ENCODE measurements around the gene DPP6.

Gene DPP6

GRCh38 chr7:154424350-154424749, 372.2 kb downstream of the DPP6 start:
- no peak for DNase-seq

DNA sequence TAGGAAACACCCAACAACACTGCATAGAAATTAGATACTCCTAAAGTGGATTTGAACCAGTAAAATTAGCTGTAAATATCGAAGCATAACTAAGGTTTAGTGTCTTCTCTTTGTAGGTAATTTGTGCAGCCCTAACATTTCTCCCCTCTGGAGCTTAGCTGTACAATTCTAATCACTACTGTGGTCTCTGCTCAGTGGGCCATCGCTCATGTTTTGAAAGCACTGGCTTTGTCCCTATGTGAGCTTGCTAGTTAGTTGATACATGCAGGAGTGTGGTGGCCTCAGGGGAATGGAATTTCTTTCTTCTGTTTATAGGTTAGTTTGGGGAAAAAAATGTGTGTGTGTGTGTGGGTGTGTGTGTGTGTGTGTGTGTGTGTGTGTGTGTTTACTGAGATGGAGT, 373.1 kb downstream of the DPP6 start:
- DNase-seq, result no peak

DNA sequence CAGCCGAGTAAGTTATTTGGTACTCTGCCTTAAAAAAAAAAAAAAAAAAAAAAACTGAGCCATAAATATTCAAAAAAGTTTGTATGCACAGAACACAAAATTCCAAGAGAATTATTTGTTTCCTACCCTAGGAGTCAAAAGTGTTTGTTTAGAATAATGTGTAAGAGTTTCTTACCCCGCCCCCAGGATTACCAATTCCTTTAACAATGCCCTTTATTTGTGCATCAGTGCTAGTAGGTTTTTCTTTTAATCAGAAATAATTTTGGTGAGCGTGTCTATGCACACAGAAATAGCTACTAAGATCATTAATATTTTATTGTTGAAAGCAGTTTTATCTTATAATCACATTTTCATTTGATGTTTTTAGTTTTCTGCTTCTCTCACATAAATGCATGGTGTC, 374.6 kb downstream of the DPP6 start:
- no peak for DNase-seq

- no peak for DNase-seq
Measured at GRCh38 chr7:154427533-154427932, 375.3 kb downstream of the DPP6 start.

- DNase-seq, result no peak
Measured at GRCh38 chr7:154429666-154430404, 377.6 kb downstream of the DPP6 start.

- no peak for DNase-seq
Measured at GRCh38 chr7:154430640-154431039, 378.4 kb downstream of the DPP6 start.

GRCh38 chr7:154431045-154431444, 378.8 kb downstream of the DPP6 start:
- no peak for DNase-seq

- no peak for DNase-seq
Measured at GRCh38 chr7:154433632-154434598, 381.7 kb downstream of the DPP6 start.

- no peak for DNase-seq
Measured at GRCh38 chr7:154436560-154436959, 384.4 kb downstream of the DPP6 start.

GRCh38 chr7:154437234-154437633, 385.0 kb downstream of the DPP6 start:
- no peak for DNase-seq

DNA sequence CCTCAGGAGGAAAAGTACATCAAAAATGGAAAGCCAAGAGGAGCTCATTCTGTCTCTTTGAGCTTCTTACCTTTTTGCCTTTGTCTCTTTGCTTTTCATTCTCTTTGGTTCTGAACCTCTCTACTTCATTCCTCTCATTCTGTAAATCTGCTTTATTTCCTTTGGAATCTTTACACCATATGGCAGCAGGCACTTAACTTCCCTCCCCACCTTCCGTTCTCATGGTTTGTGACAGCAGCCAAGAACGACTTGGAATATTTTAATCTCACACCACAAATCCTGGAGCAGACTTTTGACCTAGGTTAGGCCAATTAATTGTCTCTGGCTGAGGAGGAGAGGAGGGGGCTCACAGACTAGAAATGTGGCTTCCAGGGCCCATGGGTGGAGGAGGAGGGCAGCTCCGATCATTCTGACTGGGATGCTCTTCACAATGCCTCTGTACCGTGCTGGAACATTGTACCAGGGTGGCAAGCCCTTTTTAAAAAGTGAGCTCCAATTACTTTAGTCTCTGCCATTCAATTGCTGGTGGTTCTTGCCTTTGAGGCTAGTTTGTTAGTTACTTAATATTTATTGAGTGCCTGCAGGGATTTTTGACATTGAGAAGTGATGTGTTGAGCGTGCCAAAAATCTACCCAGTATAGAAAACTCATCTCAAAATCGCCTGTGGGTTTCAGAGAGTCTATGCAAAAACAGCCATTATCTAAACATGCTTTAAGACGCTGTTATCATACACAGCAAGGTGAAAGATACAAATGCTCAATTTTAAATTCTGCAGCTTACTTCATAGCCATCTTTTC, 386.6 kb downstream of the DPP6 start:
- no peak for DNase-seq

- DNase-seq, result no peak
Measured at GRCh38 chr7:154440058-154440457, 387.9 kb downstream of the DPP6 start.

DNA sequence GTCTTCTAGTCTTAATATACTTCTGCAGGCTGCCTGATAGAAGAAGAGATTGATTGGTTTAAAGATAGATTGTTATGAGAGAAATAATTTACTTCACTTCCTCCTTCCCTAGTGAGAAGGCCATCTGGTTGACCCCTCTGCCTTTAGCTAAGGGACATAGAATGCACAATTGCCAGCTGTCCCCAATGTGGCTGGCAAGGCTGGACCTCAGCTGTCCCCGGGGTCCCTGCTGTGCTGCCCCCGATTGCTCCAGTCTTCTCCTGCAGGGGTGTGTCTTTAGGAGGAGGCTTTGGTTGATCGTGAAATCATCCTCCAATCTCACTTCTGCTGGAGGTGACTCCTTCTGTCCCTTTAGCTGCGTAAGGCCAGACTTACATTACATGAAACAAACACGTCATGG, 388.5 kb downstream of the DPP6 start:
- no peak for DNase-seq

DNA sequence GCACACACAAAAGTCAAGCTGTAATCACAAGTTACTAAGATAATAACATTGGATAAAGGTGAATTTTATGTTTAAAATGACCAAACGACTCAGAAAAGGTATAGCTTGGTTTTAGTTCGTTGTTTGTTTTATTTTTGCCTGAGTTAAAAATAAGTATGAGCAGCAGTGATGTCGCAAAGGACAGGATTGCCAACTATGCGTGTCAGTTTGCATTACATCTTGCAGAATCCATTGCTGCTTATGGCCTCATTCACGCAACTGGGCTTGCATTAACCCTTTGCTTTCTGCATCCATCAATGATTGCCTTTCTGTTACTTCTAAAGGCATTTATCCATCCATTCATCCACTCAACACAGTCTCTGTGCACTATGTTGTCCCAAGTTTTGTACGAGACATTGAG, 389.6 kb downstream of the DPP6 start:
- no peak for DNase-seq

- no peak for DNase-seq
Measured at GRCh38 chr7:154442939-154443338, 390.7 kb downstream of the DPP6 start.

DNA sequence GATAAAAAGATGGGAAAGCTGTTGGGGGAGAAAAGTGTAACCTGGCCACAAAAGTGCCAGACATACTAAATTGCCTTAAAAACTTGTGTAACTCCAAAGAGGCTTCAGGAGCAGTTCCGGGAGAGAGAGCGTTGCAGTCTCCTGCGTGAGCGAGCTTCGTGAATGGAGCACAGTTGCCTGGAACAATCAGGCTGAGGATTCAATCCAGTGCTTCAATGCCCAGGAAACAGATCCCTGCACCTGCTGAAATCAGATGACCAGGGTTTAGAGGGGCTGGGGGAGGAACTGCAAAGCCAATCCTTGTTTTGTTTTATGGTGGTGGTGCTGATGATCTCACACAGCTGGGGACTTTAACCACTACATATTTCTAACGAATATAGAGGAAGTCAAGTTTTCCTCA, 398.3 kb downstream of the DPP6 start:
- DNase-seq, result no peak

GRCh38 chr7:154451480-154452457, 399.6 kb downstream of the DPP6 start:
- DNase-seq, result no peak

DNA sequence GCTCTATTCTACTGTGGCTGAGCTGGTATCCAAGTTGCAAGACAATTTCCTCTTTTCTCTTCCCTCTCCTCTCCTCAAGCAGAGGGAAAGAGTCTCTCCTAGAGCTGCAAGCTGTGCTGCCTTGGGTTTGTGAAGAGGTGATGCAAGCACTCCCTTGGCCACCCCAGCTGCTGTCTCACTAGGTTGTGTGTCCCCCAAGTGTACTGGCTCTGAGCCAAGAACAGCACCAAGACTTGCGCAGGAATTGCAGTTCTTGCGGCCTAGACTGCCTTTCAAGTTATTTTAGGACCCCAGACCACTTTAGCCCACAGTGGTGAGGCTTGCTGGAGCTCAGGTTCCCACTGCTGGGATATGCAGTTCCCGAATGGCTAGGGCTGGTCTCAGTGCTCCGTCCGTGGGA, 411.6 kb downstream of the DPP6 start:
- DNase-seq, result no peak

- DNase-seq, result no peak
Measured at GRCh38 chr7:154469652-154470051, 417.5 kb downstream of the DPP6 start.

GRCh38 chr7:154472343-154472742, 420.1 kb downstream of the DPP6 start:
- no peak for DNase-seq

GRCh38 chr7:154473360-154473759, 421.2 kb downstream of the DPP6 start:
- no peak for DNase-seq

DNA sequence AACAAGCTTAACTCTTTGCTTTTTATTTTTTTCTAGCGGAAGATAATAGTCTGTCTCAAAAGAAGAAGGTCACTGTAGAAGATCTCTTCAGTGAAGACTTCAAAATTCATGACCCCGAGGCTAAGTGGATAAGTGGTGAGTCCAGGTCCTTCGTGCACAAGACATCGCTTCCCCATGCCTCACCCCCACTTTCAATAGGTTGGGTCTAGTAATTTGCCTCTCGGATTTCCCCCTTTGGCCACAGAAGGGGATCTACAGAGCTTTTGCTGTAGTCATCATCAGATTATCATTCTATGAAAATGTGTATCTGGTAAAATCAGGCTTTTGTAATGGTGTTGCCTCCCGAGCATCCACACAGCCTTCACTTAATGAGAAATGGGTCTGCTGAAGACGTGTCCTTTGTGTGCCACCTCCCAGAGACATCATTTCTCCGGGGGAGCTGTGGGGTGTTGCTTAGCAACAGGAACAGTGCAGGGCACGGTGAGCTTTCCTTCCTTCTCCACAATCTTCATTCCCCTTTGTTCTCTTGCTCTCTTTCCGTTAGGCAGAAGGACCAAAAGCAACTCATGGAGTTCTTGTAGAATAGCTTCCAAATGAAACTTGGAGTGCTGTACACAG, 422.8 kb downstream of the DPP6 start:
- no peak for DNase-seq
